CD4-positive, alpha-beta T cell (primary cell): Measurements from ENCODE around the gene SNRPD1. TPM values are rescaled to one million over a fixed set of nuclear protein-coding genes. Genes with fewer than 3 reads are reported as not detected.

Experiments used
- ATAC-seq: fragments of 200-7000 bp; cut with Tn5 transposase; one replicate; pipeline ENCODE4 v1.10.0; 2022; ENCODE audit warnings: mild to moderate bottlenecking; ENCODE audit not compliant: poor library complexity
- CTCF ChIA-PET: fragments of 350-600 bp; sonication (Branson Sonifier 250); formaldehyde crosslinking; loops from one replicate; lab custom pipeline; 2021; ENCODE audit warnings: antibody characterized with exemption, inconsistent platforms; lab: Charles Lee
- POLR2A ChIA-PET: fragments of 350-600 bp; sonication (Branson Sonifier 250); formaldehyde crosslinking; loops from one replicate; lab custom pipeline; 2021; ENCODE audit warnings: antibody characterized with exemption, inconsistent platforms; lab: Charles Lee
- DNase-seq, 14 experiments: peaks; one replicate each; pipeline ENCODE4 v3.0.0-alpha.2; 2013 to 2020; ENCODE audit warnings: mixed read lengths in 2 of 14
- H3K27ac ChIP-seq, 2 donors: one replicate each; pipeline versions ENCODE4 v1.5.1 to v1.7.0; 2013; ENCODE audit warnings: low read length in 2 of 2, low read depth in 1 of 2, mild to moderate bottlenecking in 1 of 2
- H3K27me3 ChIP-seq, 2 experiments: 1 replicate in 1 of 2; 2 replicates in 1 of 2; pipeline versions ENCODE4 v1.6.1 to v1.7.0; 2013; ENCODE audit warnings: low read length in 2 of 2, control low read depth in 1 of 2, mild to moderate bottlenecking in 1 of 2, moderate library complexity in 1 of 2; ENCODE audit not compliant: insufficient read depth in 2 of 2, control insufficient read depth in 1 of 2
- H3K36me3 ChIP-seq: one replicate; pipeline ENCODE4 v1.6.1; 2013; ENCODE audit warnings: low read length, control low read depth; ENCODE audit not compliant: insufficient read depth
- H3K4me1 ChIP-seq: one replicate; pipeline ENCODE4 v1.6.1; 2013; ENCODE audit warnings: low read length, control low read depth; ENCODE audit not compliant: insufficient read depth
- H3K4me3 ChIP-seq: one replicate; pipeline ENCODE4 v1.5.1; 2013; ENCODE audit warnings: mild to moderate bottlenecking, low read length, moderate library complexity
- H3K9me3 ChIP-seq, 2 experiments: 1 replicate in 1 of 2; 2 replicates in 1 of 2; pipeline versions ENCODE4 v1.6.1 to v1.7.0; 2013; ENCODE audit warnings: low read length in 2 of 2, mild to moderate bottlenecking in 2 of 2, control low read depth in 1 of 2, moderate library complexity in 1 of 2; ENCODE audit not compliant: control insufficient read depth in 1 of 2, insufficient read depth in 1 of 2
- H3K27ac Mint-ChIP-seq: one replicate; pipeline ENCODE4 v1.8.0; 2020; ENCODE audit warnings: mixed read lengths
- H3K27me3 Mint-ChIP-seq: one replicate; pipeline ENCODE4 v1.8.0; 2021; ENCODE audit warnings: mixed read lengths
- H3K36me3 Mint-ChIP-seq: one replicate; pipeline ENCODE4 v1.8.0; 2021; ENCODE audit warnings: low read depth, mixed read lengths
- H3K4me1 Mint-ChIP-seq: one replicate; pipeline ENCODE4 v1.8.0; 2021; ENCODE audit warnings: low read depth, mixed read lengths
- H3K4me3 Mint-ChIP-seq: one replicate; pipeline ENCODE4 v1.8.0; 2020; ENCODE audit warnings: mild to moderate bottlenecking, mixed read lengths
- H3K9me3 Mint-ChIP-seq: one replicate; pipeline ENCODE4 v1.8.0; 2020; ENCODE audit warnings: mixed read lengths
- intact Hi-C, 2 experiments: fragments of 100-400 bp; cut with DNase I in 1 of 2; cut with micrococcal nuclease in 1 of 2; formaldehyde crosslinking; loops; one replicate each; pipeline versions ENCODE4 v1.15.1 to v1.9.0; 2023 to 2025; cut with DNase I, micrococcal nuclease
- total RNA-seq, 174 experiments: library from RNA in 2 of 174; stranded (reverse) in 2 of 174; gene quantifications; one replicate each; pipeline ENCODE4 v1.2.3 and lab custom pipeline; 2021 to 2026
- TF ChIP-seq, protein P1 (sequence below): fragments of 200-600 bp; IDR thresholded peaks from one replicate; pipeline ENCODE4 v1.8.0; 2022; ENCODE audit warnings: antibody characterized with exemption, mild to moderate bottlenecking

The SNRPD1 gene
- total RNA-seq, 2 experiments from 2014 or later: 35.7 to 38.9 TPM

DNA sequence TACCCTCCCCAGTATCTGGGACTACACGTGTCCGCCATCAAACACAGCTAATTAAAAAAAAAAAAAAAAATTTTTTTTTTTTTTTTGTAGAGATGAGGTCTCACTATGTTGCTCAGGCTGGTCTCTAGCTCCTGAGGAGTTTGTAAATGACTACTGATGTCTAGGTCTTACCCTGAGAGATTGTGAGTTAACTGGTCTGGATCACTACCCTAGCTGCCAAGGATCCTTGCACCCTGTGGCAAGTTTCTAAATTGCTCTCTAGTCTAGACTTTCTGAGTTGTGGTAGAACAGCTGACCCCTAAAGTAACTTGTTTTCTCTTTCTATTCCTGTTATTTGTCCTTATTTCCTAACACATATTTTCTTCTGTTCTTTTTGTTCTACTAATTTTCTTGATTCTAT is 48.0 kb downstream of the SNRPD1 start:
- DNase-seq (no peak), ATAC-seq (no peak)
- peaks cover 31% of the 10 kb centered on the region for H3K36me3 ChIP-seq
- H3K36me3 Mint-ChIP-seq: peaks cover 68% of the 10 kb centered on the region
- no peaks in the 10 kb centered on the region for H3K4me1 ChIP-seq
- no peaks in the 10 kb centered on the region for H3K9me3 Mint-ChIP-seq
- H3K4me1 Mint-ChIP-seq: no peaks in the 10 kb centered on the region
- CTCF ChIA-PET: interaction anchor here (0.6 to 1.5 kb wide), 4 partner anchors 9 to 160 kb away, joined by 3 to 5 read pairs (median 4); no protein-coding TSS in a partner anchor
- intact Hi-C loops: no loop called here
- no peak overlapping the region for H3K27ac Mint-ChIP-seq
- no peak overlapping the region for H3K4me3 ChIP-seq
- H3K27ac ChIP-seq: no peak overlapping the region
- H3K9me3 ChIP-seq: no peaks in the 10 kb centered on the region
- no peaks in the 10 kb centered on the region for H3K27me3 ChIP-seq
- H3K27me3 Mint-ChIP-seq: no peaks in the 10 kb centered on the region
- POLR2A ChIA-PET: no interaction called here
- no peak overlapping the region for H3K4me3 Mint-ChIP-seq
- TF ChIP-seq, protein P1, sequence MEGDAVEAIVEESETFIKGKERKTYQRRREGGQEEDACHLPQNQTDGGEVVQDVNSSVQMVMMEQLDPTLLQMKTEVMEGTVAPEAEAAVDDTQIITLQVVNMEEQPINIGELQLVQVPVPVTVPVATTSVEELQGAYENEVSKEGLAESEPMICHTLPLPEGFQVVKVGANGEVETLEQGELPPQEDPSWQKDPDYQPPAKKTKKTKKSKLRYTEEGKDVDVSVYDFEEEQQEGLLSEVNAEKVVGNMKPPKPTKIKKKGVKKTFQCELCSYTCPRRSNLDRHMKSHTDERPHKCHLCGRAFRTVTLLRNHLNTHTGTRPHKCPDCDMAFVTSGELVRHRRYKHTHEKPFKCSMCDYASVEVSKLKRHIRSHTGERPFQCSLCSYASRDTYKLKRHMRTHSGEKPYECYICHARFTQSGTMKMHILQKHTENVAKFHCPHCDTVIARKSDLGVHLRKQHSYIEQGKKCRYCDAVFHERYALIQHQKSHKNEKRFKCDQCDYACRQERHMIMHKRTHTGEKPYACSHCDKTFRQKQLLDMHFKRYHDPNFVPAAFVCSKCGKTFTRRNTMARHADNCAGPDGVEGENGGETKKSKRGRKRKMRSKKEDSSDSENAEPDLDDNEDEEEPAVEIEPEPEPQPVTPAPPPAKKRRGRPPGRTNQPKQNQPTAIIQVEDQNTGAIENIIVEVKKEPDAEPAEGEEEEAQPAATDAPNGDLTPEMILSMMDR: no peak

DNA sequence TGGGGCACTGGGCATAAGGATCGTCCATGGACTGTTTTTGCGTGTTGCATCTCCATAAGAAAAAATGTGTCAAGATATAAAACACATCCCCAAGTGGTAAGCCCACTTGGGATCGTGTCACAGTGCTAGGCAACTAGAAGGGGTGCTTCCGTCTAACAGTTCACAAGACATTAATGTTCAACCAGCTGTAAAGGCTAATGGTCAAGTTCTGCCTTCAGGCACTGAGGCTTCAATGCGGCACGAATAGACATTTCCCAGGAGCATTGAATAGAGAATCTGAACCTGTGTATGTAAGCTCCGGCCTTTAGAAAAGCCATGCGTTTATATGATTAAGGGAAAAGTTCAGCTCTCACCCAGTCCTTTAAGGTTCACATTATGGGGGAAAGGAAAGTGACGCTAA is 50.5 kb downstream of the SNRPD1 start:
- no peak overlapping the region for H3K4me3 ChIP-seq
- no peak overlapping the region for H3K27ac Mint-ChIP-seq
- peaks cover 30% of the 10 kb centered on the region for H3K36me3 ChIP-seq
- H3K27me3 Mint-ChIP-seq: no peaks in the 10 kb centered on the region
- CTCF ChIA-PET: interaction anchor here (0.6 kb wide), 1 partner anchor 30 kb away, joined by 3 read pairs; no protein-coding TSS in a partner anchor
- H3K27ac ChIP-seq: no peak overlapping the region
- TF ChIP-seq, protein P1: no peak
- H3K27me3 ChIP-seq: no peaks in the 10 kb centered on the region
- DNase-seq: no peak
- no peaks in the 10 kb centered on the region for H3K4me1 Mint-ChIP-seq
- peaks cover 55% of the 10 kb centered on the region for H3K36me3 Mint-ChIP-seq
- POLR2A ChIA-PET: no interaction called here
- H3K9me3 ChIP-seq: no peaks in the 10 kb centered on the region
- intact Hi-C loops: no loop called here
- no peaks in the 10 kb centered on the region for H3K9me3 Mint-ChIP-seq
- H3K4me3 Mint-ChIP-seq: no peak overlapping the region
- ATAC-seq: no peak
- no peaks in the 10 kb centered on the region for H3K4me1 ChIP-seq

DNA sequence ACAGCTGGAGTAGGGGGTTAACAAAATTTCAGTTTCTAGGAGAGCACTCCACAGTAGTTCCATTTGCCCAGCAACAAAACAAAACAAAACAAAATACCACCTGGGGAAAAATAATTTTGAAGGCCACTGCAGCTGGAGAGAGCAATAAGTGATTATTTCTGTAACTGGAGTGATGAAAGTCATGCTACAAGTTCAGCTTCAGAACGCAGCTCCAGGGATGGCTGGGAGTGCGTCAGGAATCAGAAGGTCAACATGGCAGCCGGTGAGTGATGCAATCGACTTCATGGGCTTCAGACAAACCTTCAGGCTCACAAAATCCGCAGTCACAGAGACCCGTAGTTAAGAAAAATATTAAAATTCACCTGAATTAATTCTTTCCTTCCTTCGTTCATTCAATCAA is 51.5 kb downstream of the SNRPD1 start:
- Histone ChIP-seq H3K4me3 (no peak overlapping the region), H3K27me3 (no peaks in the 10 kb centered on the region), H3K4me1 (no peaks in the 10 kb centered on the region), H3K27ac (no peak overlapping the region), H3K36me3 (peaks cover 30% of the 10 kb centered on the region), H3K9me3 (no peaks in the 10 kb centered on the region)
- CTCF ChIA-PET: no interaction called here
- POLR2A ChIA-PET: no interaction called here
- H3K36me3 Mint-ChIP-seq: peaks cover 48% of the 10 kb centered on the region
- H3K27me3 Mint-ChIP-seq: no peaks in the 10 kb centered on the region
- no peak overlapping the region for H3K27ac Mint-ChIP-seq
- DNase-seq: no peak
- no peak for ATAC-seq
- TF ChIP-seq, protein P1: no peak
- H3K4me3 Mint-ChIP-seq: no peak overlapping the region
- H3K4me1 Mint-ChIP-seq: no peaks in the 10 kb centered on the region
- intact Hi-C loops: no loop called here
- no peaks in the 10 kb centered on the region for H3K9me3 Mint-ChIP-seq
